Adrenal gland (tissue), 12 donors: ENCODE results near the gene C1orf185. TPM values are rescaled to one million over a fixed set of nuclear protein-coding genes. Genes with fewer than 3 reads are reported as not detected.

Experiments used
- DNase-seq, 7 donors: peaks; one replicate each; pipeline ENCODE4 v3.0.0-alpha.2; 2019 to 2020
- H3K27ac ChIP-seq, 5 donors: fragments of 200-600 bp; sonication (generic) in 4 of 5; 1 replicate in 3 of 5; 2 replicates in 2 of 5; pipeline versions ENCODE4 v1.5.1 to v1.8.0; 2016 to 2020; ENCODE audit warnings: mild to moderate bottlenecking in 1 of 5
- H3K27me3 ChIP-seq: fragments of 200-600 bp; 2 replicates; pipeline ENCODE4 v1.8.0; 2021
- H3K36me3 ChIP-seq, 2 donors: fragments of 200-600 bp; replicated peaks in 1 of 2; 1 replicate in 1 of 2; 2 replicates in 1 of 2; pipeline versions ENCODE4 v1.5.1 to v1.8.0; 2018 to 2022
- H3K4me1 ChIP-seq, 2 donors: fragments of 200-600 bp; replicated peaks in 1 of 2; 1 replicate in 1 of 2; 2 replicates in 1 of 2; pipeline versions ENCODE4 v1.5.1 to v1.8.0; 2018 to 2021
- H3K4me3 ChIP-seq, 4 donors: fragments of 200-600 bp; sonication (generic) in 3 of 4; one replicate each; pipeline ENCODE4 v1.5.1; 2016 to 2018
- H3K9me3 ChIP-seq, 3 donors: fragments of 200-600 bp; sonication (generic) in 1 of 3; replicated peaks in 1 of 3; 1 replicate in 2 of 3; 2 replicates in 1 of 3; pipeline versions ENCODE4 v1.5.1 to v1.8.0; 2016 to 2021
- POLR2A ChIP-seq, 2 donors: fragments of 450-650 bp; IDR thresholded peaks; one replicate each; pipeline ENCODE4 v1.6.1; 2017; ENCODE audit warnings: antibody characterized with exemption in 2 of 2, mild to moderate bottlenecking in 2 of 2, moderate library complexity in 1 of 2
- WGBS, 4 donors: extraction: QIAGEN DNeasy Blood & Tissue Kit in 2 of 4; methylation state at CpG; one replicate each; pipeline versions ENCODE4 v1.1.5 to v1.1.7; 2013 to 2017; 5-methylcytosine and 5-hydroxymethylcytosine counted together
- intact Hi-C, 2 donors: fragments of 100-400 bp; cut with DNase I; formaldehyde crosslinking; loops; one replicate each; pipeline versions ENCODE4 v1.14.1 to v1.15.0; 2022 to 2023
- polyA plus RNA-seq, 3 donors: library from polyadenylated mRNA; stranded (reverse); fragments of 200-250 nt in 2 of 3; fragments of 350-450 nt in 1 of 3; fragmentation: Illumina TruSeq in 1 of 3; extraction: RNeasy Lipid Tissue Mini Kit (QIAGEN cat#74804) in 1 of 3; gene quantifications; one replicate each; pipeline ENCODE4 v1.2.3, GENCODE V29; 2013 to 2014
- total RNA-seq, 9 donors: library from RNA; depleted of rRNA in 4 of 9; stranded (reverse); fragments of >200 nt in 4 of 9; fragments of 120-200 nt in 1 of 9; fragmentation: NEBNext Ultra II Directional in 1 of 9; extraction: Animal tissue kit (Norgen Biotek cat#: 25700) in 1 of 9; gene quantifications; one replicate each; pipeline versions ENCODE4 v1.1.0 to v1.2.4, GENCODE V29; 2013 to 2023
- TF ChIP-seq, protein P1 (sequence below), 6 experiments: fragments of 450-650 bp in 4 of 6; fragments of 200-600 bp in 2 of 6; sonication (generic) in 1 of 6; IDR thresholded peaks; 1 replicate in 5 of 6; 2 replicates in 1 of 6; pipeline versions ENCODE4 v1.5.1 to v1.8.0; 2016 to 2021; ENCODE audit warnings: antibody characterized with exemption in 6 of 6, mild to moderate bottlenecking in 2 of 6, moderate library complexity in 1 of 6
- donor health status: healthy with polysubstance abuse.
- donor health status: Bipolar disorder and iron deficiency.
- donor health status: DM: yes; HTN: yes; CAD: no.
- donor health status: DM: no; HTN: no; CAD: no.
- donor health status: DM: no; HTN: no; CAD: no.
- donor health status: DM: yes; HTN: yes; CAD: no.

The C1orf185 gene
- total and polyA plus RNA-seq, 12 donors, result not detected

DNA sequence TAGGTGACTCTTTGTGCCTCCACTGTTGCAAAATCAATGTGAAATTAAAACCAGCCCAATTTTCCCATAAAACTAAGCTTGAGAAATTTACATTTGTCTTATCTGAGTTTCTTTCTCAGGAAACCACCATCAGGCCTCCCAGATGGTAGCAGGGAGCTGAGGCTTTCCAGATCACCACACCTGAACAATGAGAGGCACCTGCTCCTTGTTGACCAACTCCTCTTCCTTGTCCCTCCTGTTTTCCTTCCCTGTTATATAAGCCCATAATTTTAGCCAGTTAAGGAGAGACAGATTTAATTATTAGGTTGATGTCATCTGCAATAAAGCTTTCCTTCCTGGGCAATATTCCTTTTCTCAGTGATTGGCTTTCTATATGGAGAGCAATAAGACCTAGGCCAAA, 32.0 kb upstream of the C1orf185 start:
- Histone ChIP-seq H3K9me3 (no peaks in the 10 kb centered on the region), H3K4me1 (no peaks in the 10 kb centered on the region), H3K27ac (no peak overlapping the region), H3K27me3 (no peaks in the 10 kb centered on the region), H3K36me3 (no peaks in the 10 kb centered on the region), H3K4me3 (no peak overlapping the region)
- intact Hi-C loops, result no loop called here
- no peak for DNase-seq
- TF ChIP-seq POLR2A (IDR thresholded peaks at IDR 0.05), result no peak
- TF ChIP-seq, protein P1, sequence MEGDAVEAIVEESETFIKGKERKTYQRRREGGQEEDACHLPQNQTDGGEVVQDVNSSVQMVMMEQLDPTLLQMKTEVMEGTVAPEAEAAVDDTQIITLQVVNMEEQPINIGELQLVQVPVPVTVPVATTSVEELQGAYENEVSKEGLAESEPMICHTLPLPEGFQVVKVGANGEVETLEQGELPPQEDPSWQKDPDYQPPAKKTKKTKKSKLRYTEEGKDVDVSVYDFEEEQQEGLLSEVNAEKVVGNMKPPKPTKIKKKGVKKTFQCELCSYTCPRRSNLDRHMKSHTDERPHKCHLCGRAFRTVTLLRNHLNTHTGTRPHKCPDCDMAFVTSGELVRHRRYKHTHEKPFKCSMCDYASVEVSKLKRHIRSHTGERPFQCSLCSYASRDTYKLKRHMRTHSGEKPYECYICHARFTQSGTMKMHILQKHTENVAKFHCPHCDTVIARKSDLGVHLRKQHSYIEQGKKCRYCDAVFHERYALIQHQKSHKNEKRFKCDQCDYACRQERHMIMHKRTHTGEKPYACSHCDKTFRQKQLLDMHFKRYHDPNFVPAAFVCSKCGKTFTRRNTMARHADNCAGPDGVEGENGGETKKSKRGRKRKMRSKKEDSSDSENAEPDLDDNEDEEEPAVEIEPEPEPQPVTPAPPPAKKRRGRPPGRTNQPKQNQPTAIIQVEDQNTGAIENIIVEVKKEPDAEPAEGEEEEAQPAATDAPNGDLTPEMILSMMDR (IDR thresholded peaks at IDR 0.05), result no peak

DNA sequence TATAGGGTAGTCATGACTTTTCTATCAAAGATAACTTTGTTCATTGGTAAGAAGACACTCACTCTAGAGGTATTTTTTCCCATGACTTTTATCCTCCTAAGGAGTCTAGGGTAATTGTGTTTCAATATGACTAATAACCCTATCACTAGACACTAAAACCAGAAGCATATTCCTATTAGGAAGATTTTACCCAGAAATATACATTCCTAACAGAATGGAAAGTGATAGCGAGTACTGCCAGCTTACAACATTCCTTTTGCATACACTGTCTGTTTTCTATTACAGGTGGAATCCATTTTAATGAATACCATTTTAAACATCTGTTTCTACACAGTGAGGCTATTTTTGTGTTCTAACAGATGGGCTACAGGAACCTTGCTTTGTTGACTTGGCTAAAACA, 31.4 kb upstream of the C1orf185 start:
- H3K4me3 ChIP-seq, result no peak overlapping the region
- 90 to 96% (median 92%) methylated on average over 1 of the region's 1 CpG for WGBS, 4 donors
- H3K27ac ChIP-seq, result no peak overlapping the region
- TF ChIP-seq, protein P1 (IDR thresholded peaks at IDR 0.05), result no peak
- no peak for DNase-seq
- H3K27me3 ChIP-seq, result peaks cover 1% of the 10 kb centered on the region
- H3K36me3 ChIP-seq, result no peaks in the 10 kb centered on the region
- no peaks in the 10 kb centered on the region for H3K9me3 ChIP-seq
- intact Hi-C loops, result no loop called here
- no peaks in the 10 kb centered on the region for H3K4me1 ChIP-seq

DNA sequence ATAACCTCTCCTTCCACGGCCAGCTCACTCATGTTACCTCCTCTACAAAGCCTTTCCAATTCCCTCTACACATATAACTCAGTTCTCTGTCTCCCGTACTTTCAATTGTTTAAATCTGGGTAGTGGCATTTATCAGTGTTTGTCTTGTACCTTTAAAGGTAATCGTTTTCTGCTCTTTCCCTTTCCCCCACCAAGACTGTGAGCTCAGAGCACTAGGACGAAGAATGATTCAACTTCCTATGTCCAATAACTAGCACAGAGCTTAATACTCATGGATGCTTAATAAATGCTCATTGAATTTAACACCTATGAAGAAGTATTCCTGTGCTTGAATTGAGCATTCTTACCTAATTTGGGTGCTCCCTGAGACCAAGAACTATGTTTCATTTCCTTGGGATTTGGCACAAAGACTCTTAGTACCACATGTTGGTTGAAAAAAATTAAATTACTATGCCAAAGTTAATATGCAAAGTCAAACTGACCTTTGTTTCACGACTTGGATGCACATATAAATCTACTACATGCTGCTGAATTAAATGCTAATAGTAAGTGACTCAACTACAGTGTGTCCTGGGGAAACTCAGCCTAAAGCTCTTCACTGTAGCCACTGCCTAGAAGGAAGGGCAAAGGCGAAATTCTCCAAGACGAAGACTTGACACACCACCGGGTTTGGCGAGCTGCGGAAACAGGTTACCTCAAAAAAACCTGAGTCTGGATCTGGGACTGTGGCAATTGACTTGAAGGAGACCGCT, 30.6 kb upstream of the C1orf185 start:
- no peaks in the 10 kb centered on the region for H3K4me1 ChIP-seq
- WGBS, 4 donors, result 77 to 83% (median 81%) methylated on average over 11 of the region's 11 CpGs
- intact Hi-C loops, result no loop called here
- H3K9me3 ChIP-seq, result no peaks in the 10 kb centered on the region
- peaks cover 3% of the 10 kb centered on the region for H3K27me3 ChIP-seq
- H3K36me3 ChIP-seq, result no peaks in the 10 kb centered on the region
- no peak overlapping the region for H3K4me3 ChIP-seq
- no peak for TF ChIP-seq POLR2A (IDR thresholded peaks at IDR 0.05)
- TF ChIP-seq, protein P1 (IDR thresholded peaks at IDR 0.05), result no peak
- no peak for DNase-seq
- no peak overlapping the region for H3K27ac ChIP-seq

DNA sequence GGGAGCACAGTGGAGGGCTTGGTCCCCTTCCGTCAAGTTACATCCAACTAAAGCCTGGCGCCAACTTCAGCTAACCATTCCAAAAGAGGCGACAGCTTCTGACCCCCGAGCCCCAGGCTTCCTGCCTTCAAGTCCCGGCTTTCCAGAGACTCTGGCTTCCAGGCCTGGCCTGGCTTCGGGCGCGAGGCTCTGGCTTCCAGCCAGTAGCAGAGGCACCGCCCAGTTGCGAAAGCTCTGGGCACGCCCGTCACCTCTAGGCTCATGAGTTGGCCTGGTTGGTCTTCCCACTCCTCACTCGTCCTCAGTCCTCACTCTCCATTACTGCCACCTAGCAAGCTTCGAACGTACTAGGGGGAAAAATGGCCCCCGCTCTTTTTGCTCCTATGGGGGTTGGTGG, 30.0 kb upstream of the C1orf185 start:
- Histone ChIP-seq H3K9me3 (no peaks in the 10 kb centered on the region), H3K4me3 (no peak overlapping the region), H3K27me3 (peaks cover 3% of the 10 kb centered on the region), H3K4me1 (no peaks in the 10 kb centered on the region), H3K36me3 (no peaks in the 10 kb centered on the region), H3K27ac (no peak overlapping the region)
- 84 to 92% (median 87%) methylated on average over 5 to 16 of the region's 16 CpGs for WGBS, 4 donors
- DNase-seq, result no peak
- TF ChIP-seq, protein P1 (IDR thresholded peaks at IDR 0.05), result no peak
- TF ChIP-seq POLR2A (IDR thresholded peaks at IDR 0.05), result no peak
- intact Hi-C loops, result no loop called here
